ENCODE data around the gene TMBIM1.

Gene TMBIM1, protein sequence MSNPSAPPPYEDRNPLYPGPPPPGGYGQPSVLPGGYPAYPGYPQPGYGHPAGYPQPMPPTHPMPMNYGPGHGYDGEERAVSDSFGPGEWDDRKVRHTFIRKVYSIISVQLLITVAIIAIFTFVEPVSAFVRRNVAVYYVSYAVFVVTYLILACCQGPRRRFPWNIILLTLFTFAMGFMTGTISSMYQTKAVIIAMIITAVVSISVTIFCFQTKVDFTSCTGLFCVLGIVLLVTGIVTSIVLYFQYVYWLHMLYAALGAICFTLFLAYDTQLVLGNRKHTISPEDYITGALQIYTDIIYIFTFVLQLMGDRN

GRCh38 chr2:218292048-218293014, at the start of gene TMBIM1:
Gene TMBIM1, minus strand, starts transcription at chr2:218292503. Its CDS starts 10,362 bp downstream, at chr2:218282141.
- peak within 1 kb of the TSS; percentile 86 for H3K4me3 Mint-ChIP-seq
- peak; percentile 91 for ATAC-seq
- H3K36me3 Mint-ChIP-seq, result peaks cover 6% of the 10 kb centered on the region
- peaks cover 76% of the 10 kb centered on the region for H3K4me1 Mint-ChIP-seq
- peak within 1 kb of the TSS; percentile 83 for H3K27ac Mint-ChIP-seq
- H3K9me3 Mint-ChIP-seq, result no peaks in the 10 kb centered on the region
- H3K27me3 Mint-ChIP-seq, result no peaks in the 10 kb centered on the region

GRCh38 chr2:218341381-218341780, 49.1 kb upstream of the TMBIM1 start:
- Mint-ChIP-seq H3K4me3 (no peak overlapping the region), H3K9me3 (no peaks in the 10 kb centered on the region), H3K36me3 (peaks cover 3% of the 10 kb centered on the region), H3K27ac (no peak overlapping the region), H3K4me1 (no peaks in the 10 kb centered on the region), H3K27me3 (no peaks in the 10 kb centered on the region)
- no peak for ATAC-seq

- H3K27ac Mint-ChIP-seq, result no peak overlapping the region
- no peak overlapping the region for H3K4me3 Mint-ChIP-seq
- H3K9me3 Mint-ChIP-seq, result no peaks in the 10 kb centered on the region
- H3K27me3 Mint-ChIP-seq, result no peaks in the 10 kb centered on the region
- H3K4me1 Mint-ChIP-seq, result no peaks in the 10 kb centered on the region
- no peaks in the 10 kb centered on the region for H3K36me3 Mint-ChIP-seq
- no peak for ATAC-seq
Measured at GRCh38 chr2:218340656-218341055, 48.4 kb upstream of the TMBIM1 start.

- H3K4me1 Mint-ChIP-seq, result peaks cover 45% of the 10 kb centered on the region
- H3K27ac Mint-ChIP-seq, result no peak overlapping the region
- no peaks in the 10 kb centered on the region for H3K27me3 Mint-ChIP-seq
- no peak for ATAC-seq
- H3K4me3 Mint-ChIP-seq, result no peak overlapping the region
- H3K9me3 Mint-ChIP-seq, result peaks cover 3% of the 10 kb centered on the region
- H3K36me3 Mint-ChIP-seq, result no peaks in the 10 kb centered on the region
Measured at GRCh38 chr2:218334531-218334930, 42.2 kb upstream of the TMBIM1 start.

- no peaks in the 10 kb centered on the region for H3K27me3 Mint-ChIP-seq
- H3K4me3 Mint-ChIP-seq, result peak overlapping the region; percentile 40
- peaks cover 3% of the 10 kb centered on the region for H3K9me3 Mint-ChIP-seq
- peaks cover 60% of the 10 kb centered on the region for H3K4me1 Mint-ChIP-seq
- H3K36me3 Mint-ChIP-seq, result no peaks in the 10 kb centered on the region
- no peak for ATAC-seq
- H3K27ac Mint-ChIP-seq, result peak overlapping the region; percentile 33
Measured at GRCh38 chr2:218332920-218333645, 40.8 kb upstream of the TMBIM1 start.

DNA sequence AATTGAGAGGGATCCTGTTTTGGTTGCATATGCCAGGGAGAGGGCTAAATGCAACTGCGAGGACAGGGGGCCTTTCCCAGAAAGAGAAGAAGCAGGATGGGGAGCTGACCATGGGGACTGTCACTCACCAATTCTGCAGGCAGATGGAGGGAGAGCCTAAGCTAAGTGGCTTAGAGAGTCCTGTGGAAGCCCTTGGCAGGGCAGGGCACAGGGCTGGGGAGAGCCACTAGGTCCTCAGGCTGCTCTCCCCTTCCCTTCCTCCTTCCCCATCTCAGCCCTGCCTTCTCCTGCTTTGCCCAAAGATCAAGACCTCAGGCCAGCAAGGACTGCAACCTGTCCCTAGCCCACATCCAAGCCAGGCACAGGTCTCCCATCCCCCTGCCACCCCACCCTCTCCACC, 40.0 kb upstream of the TMBIM1 start:
- H3K4me1 Mint-ChIP-seq, result peaks cover 67% of the 10 kb centered on the region
- no peak overlapping the region for H3K4me3 Mint-ChIP-seq
- no peaks in the 10 kb centered on the region for H3K36me3 Mint-ChIP-seq
- H3K27me3 Mint-ChIP-seq, result no peaks in the 10 kb centered on the region
- peak overlapping the region; percentile 33 for H3K27ac Mint-ChIP-seq
- peaks cover 3% of the 10 kb centered on the region for H3K9me3 Mint-ChIP-seq
- ATAC-seq, result no peak

DNA sequence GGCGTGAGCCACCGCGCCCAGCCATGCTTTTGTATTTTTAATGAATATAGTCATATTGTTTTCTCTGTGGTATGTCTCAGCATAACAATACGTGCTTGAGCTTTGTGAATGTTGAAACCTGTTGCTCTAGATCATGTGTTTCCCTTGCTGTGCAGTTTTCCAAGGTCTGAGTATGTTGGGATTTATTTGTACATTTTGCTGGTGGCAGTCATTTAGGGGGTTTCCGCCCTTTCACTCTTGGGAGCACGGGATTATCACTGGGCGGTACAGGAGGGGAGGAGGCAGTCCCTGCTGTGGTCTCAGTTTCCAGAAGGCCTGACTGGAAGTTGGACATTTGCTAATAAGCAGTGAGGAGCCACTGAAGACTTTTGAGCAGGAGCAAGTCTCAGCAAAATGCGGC, 39.4 kb upstream of the TMBIM1 start:
- Mint-ChIP-seq H3K36me3 (no peaks in the 10 kb centered on the region), H3K4me3 (no peak overlapping the region), H3K27ac (peak overlapping the region; percentile 4), H3K27me3 (no peaks in the 10 kb centered on the region), H3K4me1 (peaks cover 68% of the 10 kb centered on the region), H3K9me3 (peaks cover 3% of the 10 kb centered on the region)
- no peak for ATAC-seq

DNA sequence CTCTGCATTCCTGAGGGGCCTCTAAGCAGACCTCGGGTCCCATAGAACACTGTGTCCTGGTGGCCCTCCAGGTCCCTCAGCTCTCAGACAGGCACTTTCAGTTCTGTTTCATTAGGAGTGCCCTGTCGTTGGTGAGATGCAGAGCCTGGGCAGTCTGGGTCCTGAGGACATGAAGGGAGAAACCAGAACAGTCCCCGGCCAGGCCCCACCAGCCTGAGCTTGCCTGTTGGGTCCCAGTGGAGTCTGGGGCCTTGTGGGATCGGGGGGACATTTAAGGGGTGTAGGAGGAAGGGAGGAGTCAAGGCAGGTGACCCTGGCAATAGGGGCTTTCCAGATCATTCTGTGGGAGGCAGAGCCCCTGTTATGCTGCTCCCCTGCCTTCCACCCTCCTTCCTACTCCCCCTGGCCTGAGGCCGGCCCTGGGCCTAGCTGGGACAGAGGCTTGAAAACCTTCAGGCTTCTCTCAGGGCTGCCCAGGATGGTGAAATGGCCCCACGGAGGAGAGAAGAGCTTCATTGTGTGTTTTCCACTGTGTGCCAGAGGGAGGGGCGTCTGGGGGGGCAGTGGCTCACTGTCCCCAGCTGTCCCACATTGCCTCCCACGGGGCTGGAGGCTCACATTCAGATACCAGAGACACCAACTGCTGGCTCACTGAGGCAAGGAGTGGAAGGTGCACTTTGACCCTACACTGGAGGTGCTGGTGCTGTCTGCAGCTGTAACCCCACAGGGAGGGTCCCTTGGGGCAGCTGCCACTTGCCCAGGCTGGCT, 37.7 kb upstream of the TMBIM1 start:
- ATAC-seq, result peak; percentile 82
- no peaks in the 10 kb centered on the region for H3K36me3 Mint-ChIP-seq
- peak overlapping the region; percentile 66 for H3K4me3 Mint-ChIP-seq
- peak overlapping the region; percentile 92 for H3K27ac Mint-ChIP-seq
- peaks cover 68% of the 10 kb centered on the region for H3K4me1 Mint-ChIP-seq
- no peaks in the 10 kb centered on the region for H3K27me3 Mint-ChIP-seq
- H3K9me3 Mint-ChIP-seq, result peaks cover 3% of the 10 kb centered on the region

DNA sequence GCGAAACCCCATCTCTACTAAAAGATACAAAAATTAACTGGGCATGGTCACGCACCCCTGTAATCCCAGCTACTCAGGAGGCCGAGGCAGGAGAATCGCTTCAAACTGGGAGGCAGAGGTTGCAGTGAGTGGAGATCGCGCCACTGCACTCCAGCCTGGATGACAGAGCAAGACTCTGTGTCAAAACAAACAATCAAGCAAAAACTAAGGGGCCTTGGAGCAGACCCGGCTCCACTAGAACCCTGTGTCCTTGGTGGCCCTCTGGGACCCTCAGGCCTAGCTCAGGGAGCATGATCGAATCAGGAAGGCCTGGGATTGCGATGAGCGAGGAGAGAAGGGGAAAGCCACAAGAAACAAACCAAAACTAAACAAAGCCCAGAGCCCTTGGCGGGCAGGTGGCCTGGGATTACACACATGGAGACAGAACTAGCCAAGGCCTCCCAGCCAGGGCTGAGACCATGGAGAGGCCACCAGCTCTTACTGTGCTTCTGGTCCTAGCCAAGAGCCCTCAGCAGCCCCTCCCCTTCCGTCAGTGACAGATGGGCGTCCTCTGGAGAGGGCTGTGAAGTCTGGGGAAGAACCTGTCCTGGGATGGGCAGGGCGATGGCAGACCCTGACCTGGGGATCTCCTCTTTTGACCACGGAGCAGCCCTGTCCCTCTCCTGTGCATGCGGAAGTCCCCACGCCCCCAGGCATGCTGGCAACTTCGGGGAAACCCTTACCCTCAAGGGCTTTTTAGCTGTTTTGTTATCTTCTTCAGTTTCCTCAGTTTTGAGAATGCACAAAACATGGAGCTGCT, 36.9 kb upstream of the TMBIM1 start:
- Mint-ChIP-seq H3K4me3 (peak overlapping the region; percentile 66), H3K36me3 (no peaks in the 10 kb centered on the region), H3K9me3 (peaks cover 3% of the 10 kb centered on the region), H3K27me3 (no peaks in the 10 kb centered on the region), H3K27ac (peak overlapping the region; percentile 92), H3K4me1 (peaks cover 64% of the 10 kb centered on the region)
- peak; percentile 66 for ATAC-seq

GRCh38 chr2:218328294-218328693, 36.0 kb upstream of the TMBIM1 start:
- H3K4me3 Mint-ChIP-seq, result no peak overlapping the region
- H3K27me3 Mint-ChIP-seq, result peaks cover 8% of the 10 kb centered on the region
- H3K4me1 Mint-ChIP-seq, result peaks cover 67% of the 10 kb centered on the region
- ATAC-seq, result no peak
- H3K27ac Mint-ChIP-seq, result peak overlapping the region; percentile 92
- H3K36me3 Mint-ChIP-seq, result no peaks in the 10 kb centered on the region
- no peaks in the 10 kb centered on the region for H3K9me3 Mint-ChIP-seq

DNA sequence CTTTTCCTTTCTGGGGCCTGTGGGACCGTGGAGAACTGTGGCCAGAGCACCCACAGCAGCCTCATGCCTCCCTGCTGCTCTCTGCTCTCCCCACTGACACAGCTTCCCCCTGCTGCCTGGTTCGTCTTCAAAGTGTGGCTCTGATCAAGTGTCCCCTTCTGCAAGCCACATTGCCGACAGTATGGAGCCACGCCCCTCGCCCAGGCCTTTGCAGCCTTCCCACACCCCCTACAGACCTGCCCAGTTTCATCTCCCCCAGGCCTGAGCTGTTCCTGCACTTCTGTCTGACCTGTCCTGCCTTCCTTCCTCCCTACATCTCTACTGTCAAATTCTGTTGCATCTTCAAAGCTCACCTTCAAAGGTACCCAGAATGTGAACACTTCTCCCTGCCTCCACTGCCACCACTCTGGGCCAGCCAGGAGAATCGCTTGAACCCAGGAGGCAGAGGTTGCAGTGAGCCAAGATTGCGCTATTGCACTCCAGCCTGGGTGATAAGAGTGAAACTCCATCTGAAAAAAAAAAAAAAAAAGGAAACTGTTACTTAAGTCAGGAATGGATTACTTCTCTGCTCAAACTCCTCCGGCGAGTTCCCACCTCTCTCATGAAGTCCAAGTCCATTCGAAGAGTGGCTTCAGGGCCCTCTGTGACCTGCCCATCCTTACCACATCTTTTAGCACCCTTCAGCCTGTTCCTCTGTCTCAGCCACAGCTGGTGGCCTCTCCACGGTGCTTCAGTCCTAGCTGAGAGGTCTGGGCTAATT, 35.3 kb upstream of the TMBIM1 start:
- Mint-ChIP-seq H3K27me3 (peaks cover 8% of the 10 kb centered on the region), H3K4me1 (peaks cover 64% of the 10 kb centered on the region), H3K27ac (peak overlapping the region; percentile 92), H3K36me3 (no peaks in the 10 kb centered on the region), H3K9me3 (no peaks in the 10 kb centered on the region), H3K4me3 (peak overlapping the region; percentile 4)
- ATAC-seq, result no peak

GRCh38 chr2:218326315-218326714, 34.0 kb upstream of the TMBIM1 start:
- Mint-ChIP-seq H3K27ac (no peak overlapping the region), H3K4me1 (peaks cover 62% of the 10 kb centered on the region), H3K4me3 (no peak overlapping the region), H3K27me3 (peaks cover 8% of the 10 kb centered on the region), H3K36me3 (no peaks in the 10 kb centered on the region), H3K9me3 (no peaks in the 10 kb centered on the region)
- no peak for ATAC-seq

- H3K27ac Mint-ChIP-seq, result no peak overlapping the region
- no peaks in the 10 kb centered on the region for H3K36me3 Mint-ChIP-seq
- H3K9me3 Mint-ChIP-seq, result no peaks in the 10 kb centered on the region
- H3K27me3 Mint-ChIP-seq, result peaks cover 8% of the 10 kb centered on the region
- H3K4me1 Mint-ChIP-seq, result peaks cover 64% of the 10 kb centered on the region
- H3K4me3 Mint-ChIP-seq, result no peak overlapping the region
- ATAC-seq, result no peak
Measured at GRCh38 chr2:218325566-218326160, 33.4 kb upstream of the TMBIM1 start.
